OCI-LY7 (cell line): ENCODE measurements around the gene FAM161A. TPM values are rescaled to one million over a fixed set of nuclear protein-coding genes. Genes with fewer than 3 reads are reported as not detected.

ENCODE experiments used
- small RNA-seq: library from RNA; depleted of rRNA; stranded (forward); fragments of <200 nt; gene quantifications from one replicate; pipeline ENCODE3, GENCODE V24; 2014
- total RNA-seq, 2 experiments: library from RNA; depleted of rRNA in 1 of 2; stranded (reverse); fragments of >200 nt in 1 of 2; shearing (Covaris generic) in 1 of 2; gene quantifications; 2 replicates each; pipeline ENCODE4 v1.2.3, GENCODE V29; 2014 to 2022

Gene FAM161A
- total RNA-seq, 2 experiments from 2014 or later = 3.5 to 4.6 TPM

Small RNA genes within 50 kb of the gene (small RNA-seq; reads per million reads assigned to genes)
- gene RPS24P7 = not detected

Other genes with a start within 250 kb of the FAM161A start
- 144 and 196 TPM in 2 replicates for gene CCT4, start 34.6 kb upstream of the FAM161A start, total RNA-seq (2014; rRNA removed; shearing (Covaris generic))
- 192 and 232 TPM in 2 replicates for gene CCT4, start 34.6 kb upstream of the FAM161A start, total RNA-seq (2022)
- 22.1 and 22.6 TPM in 2 replicates for gene COMMD1, start 51.6 kb upstream of the FAM161A start, total RNA-seq (2014; rRNA removed; shearing (Covaris generic))
- 17.7 and 22.0 TPM in 2 replicates for gene COMMD1, start 51.6 kb upstream of the FAM161A start, total RNA-seq (2022)